NCI-H146 treated with DMSO at 0.1 percent for 48 hours (cell line): ENCODE measurements around the gene OR51A4.
"Not testable (repeated sequence)": the region's sequence is repeated elsewhere in the genome, so short reads cannot be mapped to it uniquely, and the experiment has no call there.

Experiments
- DNase-seq: peaks from one replicate; lab custom pipeline; 2025; ENCODE audit not compliant: unreplicated experiment; lab: John Stamatoyannopoulos, UW

Gene OR51A4

GRCh38 chr11:4947505-4947904 is at the start of gene OR51A4:
OR51A4 (minus strand) TSS chr11:4947605; CDS start chr11:4947100, 505 bp downstream.
- no peak for DNase-seq

GRCh38 chr11:4994551-4994950 is 47.1 kb upstream of the OR51A4 start, which contains the start of gene OR51L1:
OR51L1 (plus strand) TSS chr11:4994851; CDS start chr11:4998983, 4,132 bp downstream.
- no peak for DNase-seq

- DNase-seq: peak; percentile 1
These were observed 43.7 kb upstream of the OR51A4 start for GRCh38 chr11:4991060-4991459.

- DNase-seq: no peak
These were observed 36.4 kb upstream of the OR51A4 start for GRCh38 chr11:4983841-4984240.

- DNase-seq: no peak
These were observed 35.3 kb upstream of the OR51A4 start for GRCh38 chr11:4982678-4983077.

GRCh38 chr11:4979036-4979435 is 31.6 kb upstream of the OR51A4 start:
- DNase-seq: no peak

GRCh38 chr11:4975436-4975835 is 28.0 kb upstream of the OR51A4 start:
- no peak for DNase-seq

- DNase-seq: no peak
These were observed 15.4 kb upstream of the OR51A4 start for GRCh38 chr11:4962816-4963215.

GRCh38 chr11:4960877-4961276 is 13.5 kb upstream of the OR51A4 start:
- DNase-seq: peak; percentile 37

GRCh38 chr11:4957396-4957795 is 10.0 kb upstream of the OR51A4 start:
- DNase-seq: no peak

GRCh38 chr11:4955613-4956012 is 8.2 kb upstream of the OR51A4 start, which contains the start of gene OR51A2:
OR51A2 (minus strand) TSS chr11:4955713; CDS start chr11:4955713, 0 bp downstream.
- DNase-seq: not testable (repeated sequence)

GRCh38 chr11:4936745-4937144 is 10.7 kb downstream of the OR51A4 start:
- DNase-seq: no peak

- no peak for DNase-seq
These were observed 14.7 kb downstream of the OR51A4 start for GRCh38 chr11:4932751-4933150.

GRCh38 chr11:4926608-4927007 is 20.8 kb downstream of the OR51A4 start:
- DNase-seq: no peak

GRCh38 chr11:4924239-4924638 is 23.2 kb downstream of the OR51A4 start, which contains the start of gene OR51G1:
OR51G1 (minus strand) TSS chr11:4924339; CDS start chr11:4924339, 0 bp downstream.
- no peak for DNase-seq

GRCh38 chr11:4922304-4922703 is 25.1 kb downstream of the OR51A4 start:
- no peak for DNase-seq

GRCh38 chr11:4921796-4922195 is 25.6 kb downstream of the OR51A4 start:
- no peak for DNase-seq

GRCh38 chr11:4919250-4919649 is 28.2 kb downstream of the OR51A4 start, which contains the start of gene OR51G2:
OR51G2 (minus strand) TSS chr11:4919350; CDS start chr11:4915663, 3,687 bp downstream.
- DNase-seq: no peak

GRCh38 chr11:4916581-4916980 is 30.8 kb downstream of the OR51A4 start:
- no peak for DNase-seq

- DNase-seq: no peak
These were observed 43.9 kb downstream of the OR51A4 start, which contains the start of gene OR51A7 for GRCh38 chr11:4903484-4903883. OR51A7 (plus strand) TSS chr11:4903783; CDS start chr11:4907370, 3,587 bp downstream.
